Naive B cell (primary cell): Measurements from ENCODE around the gene CHRM1. TPM values are rescaled to one million over a fixed set of nuclear protein-coding genes. Genes with fewer than 3 reads are reported as not detected.
"Not testable (repeated sequence)": the region's sequence is repeated elsewhere in the genome, so short reads cannot be mapped to it uniquely, and the experiment has no call there.

Source experiments
- ATAC-seq, 2 donors: fragments of 150-1000 bp; cut with Tn5 transposase; 2 replicates each; pipeline ENCODE4 v1.10.0; 2021; ENCODE audit warnings: low read depth in 2 of 2, mild to moderate bottlenecking in 2 of 2, moderate library complexity in 2 of 2
- DNase-seq: peaks from one replicate; pipeline ENCODE4 v3.0.0; 2022
- H3K27ac Mint-ChIP-seq, 6 donors: one replicate each; pipeline ENCODE4 v1.8.0; 2020 to 2022; ENCODE audit warnings: mild to moderate bottlenecking in 6 of 6, mixed read lengths in 6 of 6, moderate library complexity in 5 of 6, inconsistent platforms in 2 of 6
- H3K27me3 Mint-ChIP-seq, 3 donors: one replicate each; pipeline ENCODE4 v1.8.0; 2021 to 2022; ENCODE audit warnings: mixed read lengths in 3 of 3, mild to moderate bottlenecking in 1 of 3
- H3K36me3 Mint-ChIP-seq, 2 donors: one replicate each; pipeline ENCODE4 v1.8.0; 2020 to 2022; ENCODE audit warnings: mixed read lengths in 2 of 2, inconsistent platforms in 1 of 2, mild to moderate bottlenecking in 1 of 2
- H3K4me1 Mint-ChIP-seq, 3 donors: one replicate each; pipeline ENCODE4 v1.8.0; 2020 to 2022; ENCODE audit warnings: mixed read lengths in 3 of 3, inconsistent platforms in 1 of 3, mild to moderate bottlenecking in 1 of 3, moderate library complexity in 1 of 3
- H3K4me3 Mint-ChIP-seq, 8 donors: one replicate each; pipeline ENCODE4 v1.8.0; 2020 to 2022; ENCODE audit warnings: mild to moderate bottlenecking in 8 of 8, mixed read lengths in 8 of 8, moderate library complexity in 8 of 8, inconsistent platforms in 2 of 8
- H3K9me3 Mint-ChIP-seq, 7 donors: one replicate each; pipeline ENCODE4 v1.8.0; 2020 to 2022; ENCODE audit warnings: mixed read lengths in 7 of 7, mild to moderate bottlenecking in 5 of 7, inconsistent platforms in 2 of 7, moderate library complexity in 1 of 7
- polyA plus RNA-seq, 6 donors: library from polyadenylated mRNA; unstranded; fragments of 300-500 nt; fragmentation: Illumina TruSeq; gene quantifications; one replicate each; pipeline ENCODE4 v1.2.3, GENCODE V29; 2021; ENCODE audit warnings: low read depth in 6 of 6

Gene CHRM1
- polyA plus RNA-seq, result not detected

GRCh38 chr11:62921201-62921572, at the start of gene CHRM1:
Gene CHRM1 (minus strand): TSS chr11:62921363. CDS start chr11:62911100, 10,263 bp downstream.
- Mint-ChIP-seq H3K9me3 (peaks cover 0 to 2% (median 0%) of the 10 kb centered on the region in 7 donors), H3K4me1 (peaks cover 14 to 31% (median 27%) of the 10 kb centered on the region in 3 donors), H3K27ac (peak within 1 kb of the TSS in 1 of 6 donors; percentile 33), H3K36me3 (no peaks in the 10 kb centered on the region), H3K27me3 (peaks cover 36 to 91% (median 82%) of the 10 kb centered on the region in 3 donors), H3K4me3 (peak within 1 kb of the TSS in 1 of 8 donors; percentile 65)
- ATAC-seq (no peak), DNase-seq (no peak)

GRCh38 chr11:62965574-62965973, 44.4 kb upstream of the CHRM1 start:
- no peak for ATAC-seq
- H3K27ac Mint-ChIP-seq, result no peak overlapping the region
- peaks cover 28 to 42% (median 41%) of the 10 kb centered on the region in 3 donors for H3K27me3 Mint-ChIP-seq
- H3K4me3 Mint-ChIP-seq, result no peak overlapping the region
- H3K4me1 Mint-ChIP-seq, result no peaks in the 10 kb centered on the region
- no peak for DNase-seq
- H3K36me3 Mint-ChIP-seq, result no peaks in the 10 kb centered on the region
- peaks cover 0 to 18% (median 5%) of the 10 kb centered on the region in 7 donors for H3K9me3 Mint-ChIP-seq

GRCh38 chr11:62962391-62962790, 41.2 kb upstream of the CHRM1 start:
- Mint-ChIP-seq H3K27ac (no peak overlapping the region), H3K4me1 (no peaks in the 10 kb centered on the region), H3K27me3 (peaks cover 41 to 50% (median 44%) of the 10 kb centered on the region in 3 donors), H3K36me3 (no peaks in the 10 kb centered on the region), H3K9me3 (peaks cover 0 to 13% (median 3%) of the 10 kb centered on the region in 7 donors), H3K4me3 (no peak overlapping the region)
- DNase-seq, result no peak
- ATAC-seq, result no peak

- DNase-seq (no peak), ATAC-seq (no peak)
- H3K36me3 Mint-ChIP-seq, result no peaks in the 10 kb centered on the region
- no peak overlapping the region for H3K27ac Mint-ChIP-seq
- peaks cover 37 to 45% (median 43%) of the 10 kb centered on the region in 3 donors for H3K27me3 Mint-ChIP-seq
- no peak overlapping the region for H3K4me3 Mint-ChIP-seq
- peaks cover 0 to under 1% (median 0%) of the 10 kb centered on the region in 7 donors for H3K9me3 Mint-ChIP-seq
- no peaks in the 10 kb centered on the region for H3K4me1 Mint-ChIP-seq
Observed at GRCh38 chr11:62961017-62961570, 39.9 kb upstream of the CHRM1 start.

- DNase-seq, result no peak
- Mint-ChIP-seq H3K9me3 (no peaks in the 10 kb centered on the region), H3K4me1 (no peaks in the 10 kb centered on the region), H3K27ac (peak overlapping the region in 1 of 6 donors; percentile 68), H3K27me3 (peaks cover 23 to 40% (median 32%) of the 10 kb centered on the region in 3 donors), H3K4me3 (no peak overlapping the region), H3K36me3 (no peaks in the 10 kb centered on the region)
- ATAC-seq, result no peak
Observed at GRCh38 chr11:62959422-62959980, 38.3 kb upstream of the CHRM1 start.

- H3K36me3 Mint-ChIP-seq, result no peaks in the 10 kb centered on the region
- H3K9me3 Mint-ChIP-seq, result no peaks in the 10 kb centered on the region
- no peak overlapping the region for H3K4me3 Mint-ChIP-seq
- peaks cover 30 to 46% (median 37%) of the 10 kb centered on the region in 3 donors for H3K27me3 Mint-ChIP-seq
- peak overlapping the region in 1 of 6 donors; percentile 68 for H3K27ac Mint-ChIP-seq
- no peak for ATAC-seq
- H3K4me1 Mint-ChIP-seq, result no peaks in the 10 kb centered on the region
- no peak for DNase-seq
Observed at GRCh38 chr11:62958547-62959421, 37.6 kb upstream of the CHRM1 start.

GRCh38 chr11:62957147-62957546, 36.0 kb upstream of the CHRM1 start:
- DNase-seq (no peak), ATAC-seq (no peak)
- no peaks in the 10 kb centered on the region for H3K9me3 Mint-ChIP-seq
- no peaks in the 10 kb centered on the region for H3K4me1 Mint-ChIP-seq
- H3K36me3 Mint-ChIP-seq, result no peaks in the 10 kb centered on the region
- H3K4me3 Mint-ChIP-seq, result no peak overlapping the region
- no peak overlapping the region for H3K27ac Mint-ChIP-seq
- peaks cover 30 to 42% (median 31%) of the 10 kb centered on the region in 3 donors for H3K27me3 Mint-ChIP-seq

- H3K27me3 Mint-ChIP-seq, result peaks cover 35 to 41% (median 37%) of the 10 kb centered on the region in 3 donors
- H3K27ac Mint-ChIP-seq, result no peak overlapping the region
- no peaks in the 10 kb centered on the region for H3K36me3 Mint-ChIP-seq
- no peaks in the 10 kb centered on the region for H3K4me1 Mint-ChIP-seq
- no peak for DNase-seq
- H3K4me3 Mint-ChIP-seq, result no peak overlapping the region
- no peak for ATAC-seq
- H3K9me3 Mint-ChIP-seq, result no peaks in the 10 kb centered on the region
Observed at GRCh38 chr11:62954478-62954877, 33.3 kb upstream of the CHRM1 start.

GRCh38 chr11:62953811-62954210, 32.6 kb upstream of the CHRM1 start:
- H3K36me3 Mint-ChIP-seq, result no peaks in the 10 kb centered on the region
- ATAC-seq, result no peak
- H3K27me3 Mint-ChIP-seq, result peaks cover 30 to 35% (median 32%) of the 10 kb centered on the region in 3 donors

GRCh38 chr11:62948765-62949320, 27.7 kb upstream of the CHRM1 start:
- Mint-ChIP-seq H3K27ac (no peak overlapping the region), H3K4me3 (peak overlapping the region in 1 of 8 donors; percentile 55), H3K9me3 (peaks cover 0 to 6% (median 0%) of the 10 kb centered on the region in 7 donors), H3K4me1 (no peaks in the 10 kb centered on the region), H3K27me3 (peaks cover 35 to 47% (median 40%) of the 10 kb centered on the region in 3 donors), H3K36me3 (no peaks in the 10 kb centered on the region)
- DNase-seq, result no peak
- ATAC-seq, result no peak

More at GRCh38 chr11:62953811-62954210, 32.6 kb upstream of the CHRM1 start:
- Mint-ChIP-seq H3K4me1 (no peaks in the 10 kb centered on the region), H3K4me3 (no peak overlapping the region), H3K27ac (no peak overlapping the region), H3K9me3 (no peaks in the 10 kb centered on the region)
- DNase-seq, result no peak

GRCh38 chr11:62945538-62945937, 24.4 kb upstream of the CHRM1 start:
- H3K27ac Mint-ChIP-seq, result peak overlapping the region in 1 of 6 donors; percentile 6
- H3K9me3 Mint-ChIP-seq, H3K36me3 Mint-ChIP-seq, DNase-seq, H3K4me1 Mint-ChIP-seq, ATAC-seq, H3K4me3 Mint-ChIP-seq: not testable (repeated sequence)
- H3K27me3 Mint-ChIP-seq, result peaks cover 37 to 56% (median 54%) of the 10 kb centered on the region in 3 donors

GRCh38 chr11:62937528-62937927, 16.4 kb upstream of the CHRM1 start:
- Mint-ChIP-seq H3K27ac (peak overlapping the region in 1 of 6 donors; percentile 80), H3K27me3 (peaks cover 16 to 50% (median 39%) of the 10 kb centered on the region in 3 donors)
- DNase-seq, H3K4me1 Mint-ChIP-seq, ATAC-seq, H3K36me3 Mint-ChIP-seq, H3K4me3 Mint-ChIP-seq, H3K9me3 Mint-ChIP-seq: not testable (repeated sequence)

- H3K9me3 Mint-ChIP-seq, result peaks cover 0 to 9% (median 5%) of the 10 kb centered on the region in 7 donors
- no peaks in the 10 kb centered on the region for H3K4me1 Mint-ChIP-seq
- no peak overlapping the region for H3K27ac Mint-ChIP-seq
- H3K4me3 Mint-ChIP-seq, result no peak overlapping the region
- DNase-seq (no peak), ATAC-seq (no peak)
- peaks cover 38 to 65% (median 47%) of the 10 kb centered on the region in 3 donors for H3K27me3 Mint-ChIP-seq
- H3K36me3 Mint-ChIP-seq, result peaks cover 0 to 6% of the 10 kb centered on the region in 2 donors
Observed at GRCh38 chr11:62934496-62934785, 13.3 kb upstream of the CHRM1 start.
